Stimulated activated CD8-positive, alpha-beta memory T cell treated with anti-CD3 and anti-CD28 coated beads, Interleukin-2, amount 100 ng/mL, for 48 hours (primary cell): ENCODE results near the gene MYO1B.

Experiments used
- DNase-seq, 2 donors: peaks; one replicate each; pipeline ENCODE4 v3.0.0-alpha.2; 2020; ENCODE audit warnings: low read depth in 2 of 2

MYO1B gene

DNA sequence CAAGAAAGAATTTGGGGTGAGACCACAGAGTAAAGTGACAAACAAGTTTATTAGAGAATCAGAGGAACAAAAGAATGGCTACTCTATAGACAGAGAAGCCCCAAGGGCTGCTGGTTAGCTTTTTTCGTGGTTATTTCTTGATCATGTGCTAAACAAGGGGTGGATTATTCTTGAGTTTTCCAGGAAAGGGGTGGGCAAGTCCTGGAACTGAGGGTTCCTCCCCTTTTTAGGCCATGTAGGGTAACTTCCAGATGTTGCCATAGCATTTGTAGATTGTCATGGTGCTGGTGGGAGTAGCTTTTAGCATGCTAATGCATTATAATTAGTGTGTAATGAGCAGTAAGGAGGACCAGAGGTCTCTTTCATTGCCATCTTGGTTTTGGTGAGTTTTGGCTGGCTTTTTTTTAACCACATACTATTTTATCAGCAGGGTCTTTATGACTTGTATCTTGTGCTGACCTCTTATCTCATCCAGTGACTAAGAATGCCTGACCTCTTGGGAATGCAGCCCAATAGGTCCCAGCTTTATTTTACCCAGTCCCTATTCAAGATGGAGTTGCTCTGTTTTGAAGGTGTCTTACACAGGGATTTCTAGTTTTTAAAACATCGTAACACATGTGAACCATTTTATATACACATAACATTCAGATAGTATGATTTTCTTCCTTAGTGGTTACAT lies 77.8 kb downstream of the MYO1B start:
- DNase-seq = no peak

DNA sequence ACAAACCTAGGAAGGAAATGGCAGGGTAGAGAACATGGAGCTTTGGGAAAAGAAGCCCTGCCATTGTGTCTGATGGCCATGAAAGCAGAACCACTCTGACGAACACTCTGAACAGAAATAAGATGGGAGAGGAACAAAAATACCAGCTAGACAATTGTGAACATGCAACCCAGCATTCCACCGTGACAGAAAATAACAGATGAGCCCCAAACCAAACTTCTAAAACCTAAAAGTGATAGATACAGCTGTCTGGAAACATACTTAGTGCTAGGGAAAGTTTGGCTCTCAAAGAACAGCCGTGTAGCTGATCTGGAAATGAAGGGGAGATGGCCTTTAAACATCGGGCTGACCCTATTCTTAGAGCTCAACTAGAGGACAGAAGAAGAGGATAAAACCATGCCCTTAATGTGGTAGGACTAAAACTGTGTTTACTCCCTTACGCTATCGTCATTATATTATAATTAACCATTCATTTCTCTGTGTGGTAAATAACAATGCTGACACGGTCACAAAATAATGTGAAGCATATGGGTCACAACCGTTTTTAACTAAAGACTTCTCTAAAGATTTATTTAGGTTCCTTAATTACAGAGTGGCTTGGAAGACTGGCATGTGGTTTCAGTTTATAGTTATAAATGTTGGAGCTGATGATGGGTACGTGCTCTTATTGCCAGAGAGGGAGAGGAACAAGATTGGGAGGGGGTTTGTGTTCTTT lies 80.6 kb downstream of the MYO1B start:
- no peak for DNase-seq

DNA sequence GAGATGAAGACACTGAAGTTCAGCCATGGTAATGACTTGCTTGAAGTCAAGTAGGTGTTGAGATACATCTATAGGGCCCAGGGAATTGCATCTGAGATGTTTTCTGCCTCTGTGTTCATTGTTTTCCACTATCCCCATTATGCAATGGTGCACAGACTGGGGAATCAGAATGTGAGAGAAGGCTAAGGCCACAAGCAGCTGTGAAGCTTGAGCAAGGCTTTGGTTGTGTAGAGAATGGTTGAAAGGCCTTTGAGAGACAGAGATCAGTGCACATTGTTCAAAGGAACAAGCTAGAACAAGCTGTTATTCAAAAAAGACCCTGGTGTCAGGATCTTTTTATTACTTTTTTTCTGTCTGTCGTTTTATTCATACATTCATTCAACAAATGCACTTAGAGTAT lies 82.3 kb downstream of the MYO1B start:
- DNase-seq = no peak

DNA sequence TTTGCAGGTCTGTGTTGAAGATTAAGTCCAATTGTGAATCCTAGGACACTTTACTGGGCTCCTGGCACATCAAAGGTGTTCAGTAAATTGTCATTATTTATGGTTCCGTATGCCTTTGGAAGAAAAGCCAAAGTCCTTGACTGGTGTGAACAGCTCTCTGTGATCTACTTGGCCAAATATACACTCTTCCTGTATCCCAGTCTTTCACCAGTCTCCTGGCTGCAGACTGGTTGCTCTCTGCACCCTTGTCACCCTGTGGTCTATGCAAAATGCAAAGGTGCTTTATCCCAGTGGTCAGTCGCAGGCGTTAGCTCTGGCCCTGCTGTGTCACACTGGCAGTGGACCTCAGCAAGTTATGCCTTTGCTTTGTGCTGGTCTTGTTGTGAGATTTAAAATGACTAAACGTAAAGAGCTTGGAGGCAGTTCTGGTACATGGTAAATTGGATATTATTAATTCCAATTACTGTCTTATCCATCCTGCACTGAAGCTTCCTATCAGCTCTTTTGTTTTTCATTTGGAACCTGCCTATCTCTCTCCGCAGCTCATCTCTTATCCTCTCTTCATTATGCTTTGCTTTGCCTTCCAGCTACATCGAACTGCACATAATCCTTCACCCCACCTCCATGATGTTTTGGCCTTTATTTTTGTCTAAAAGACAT lies 83.1 kb downstream of the MYO1B start:
- DNase-seq = no peak

DNA sequence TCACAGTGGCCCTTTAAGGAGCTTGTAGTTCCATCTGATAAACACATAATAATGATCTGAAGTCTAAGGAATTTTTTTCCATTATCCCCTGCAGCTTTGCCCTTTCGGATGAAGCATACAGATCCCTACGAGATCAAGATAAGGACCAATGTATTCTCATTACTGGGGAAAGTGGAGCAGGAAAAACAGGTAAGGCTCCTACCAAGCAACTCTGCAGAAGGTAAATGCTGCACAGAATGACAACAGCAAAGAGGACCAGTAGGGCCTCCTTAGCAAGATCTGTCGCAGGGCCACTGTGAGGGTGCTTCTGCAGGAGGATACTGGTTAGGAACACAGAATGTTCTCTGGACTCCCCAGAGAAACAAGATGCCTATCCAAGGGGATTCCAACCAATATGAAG lies 84.6 kb downstream of the MYO1B start:
- DNase-seq = no peak

GRCh38 chr2:191333911-191334357 lies 88.7 kb downstream of the MYO1B start:
- DNase-seq = no peak

DNA sequence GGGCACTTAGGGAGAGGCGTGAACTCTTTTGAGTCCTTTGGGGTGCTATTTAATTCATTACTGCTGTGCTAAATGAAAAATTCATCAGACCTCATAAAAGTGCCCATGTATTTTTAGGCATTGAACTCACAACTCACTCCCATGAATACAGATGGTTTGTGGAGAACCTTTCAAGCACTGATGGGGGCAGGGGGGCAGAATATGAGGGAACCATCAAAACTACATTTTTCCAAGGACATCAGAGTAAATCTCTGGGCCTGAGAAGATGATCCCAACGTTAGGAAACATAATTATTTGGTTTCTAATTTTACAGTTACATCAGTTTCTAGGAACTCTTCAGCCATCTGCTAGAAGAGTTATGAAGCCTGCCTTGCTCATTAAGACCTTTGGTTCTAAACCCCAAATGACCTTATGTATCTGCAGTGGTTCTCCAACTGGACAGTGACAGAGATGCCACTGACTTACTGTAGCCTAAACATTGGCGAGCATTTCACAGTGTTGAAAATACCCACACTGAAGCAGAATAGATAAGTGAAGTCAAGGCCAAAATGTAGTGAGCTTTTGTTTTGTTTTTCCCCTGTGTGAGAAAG lies 90.8 kb downstream of the MYO1B start:
- no peak for DNase-seq

DNA sequence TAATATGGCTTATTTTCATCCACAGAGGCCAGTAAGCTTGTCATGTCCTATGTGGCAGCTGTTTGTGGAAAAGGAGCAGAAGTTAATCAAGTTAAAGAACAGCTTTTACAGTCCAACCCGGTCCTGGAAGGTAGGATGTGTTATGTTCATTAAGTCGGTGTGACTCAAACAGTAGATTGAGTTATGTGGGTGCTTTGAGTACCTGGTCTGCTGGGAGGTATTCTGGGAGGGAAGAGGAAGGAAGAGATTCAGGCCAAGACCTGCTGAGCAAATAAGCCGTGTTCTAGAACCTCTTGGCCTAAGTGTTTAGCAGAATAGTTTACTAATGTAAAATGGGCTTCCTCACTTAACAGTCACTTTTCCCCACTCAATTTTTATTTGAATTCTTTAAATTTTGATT lies 96.2 kb downstream of the MYO1B start:
- no peak for DNase-seq

GRCh38 chr2:191343796-191344338 lies 98.7 kb downstream of the MYO1B start:
- no peak for DNase-seq

GRCh38 chr2:191345788-191346187 lies 100.6 kb downstream of the MYO1B start:
- DNase-seq = no peak

GRCh38 chr2:191347154-191347553 lies 102.0 kb downstream of the MYO1B start:
- DNase-seq = no peak

DNA sequence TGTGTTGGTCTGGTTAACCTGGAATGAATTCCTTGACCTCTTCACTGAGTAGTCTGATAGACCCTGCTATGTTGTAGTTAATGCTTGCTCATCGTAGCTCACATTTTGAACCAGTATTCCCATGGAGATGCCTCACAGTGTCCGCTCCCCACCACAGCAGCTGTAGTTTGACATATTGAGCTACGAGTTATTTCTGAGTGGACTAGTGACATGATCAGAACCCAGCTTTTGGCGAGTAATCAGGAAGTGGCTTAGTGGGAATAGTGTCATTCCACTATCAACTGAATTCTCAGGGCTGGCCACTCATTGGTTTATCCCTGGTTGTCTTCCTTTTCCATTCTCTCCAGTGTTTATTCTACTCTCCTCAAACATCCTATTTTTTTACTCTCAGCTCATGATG lies 102.7 kb downstream of the MYO1B start:
- DNase-seq = no peak

DNA sequence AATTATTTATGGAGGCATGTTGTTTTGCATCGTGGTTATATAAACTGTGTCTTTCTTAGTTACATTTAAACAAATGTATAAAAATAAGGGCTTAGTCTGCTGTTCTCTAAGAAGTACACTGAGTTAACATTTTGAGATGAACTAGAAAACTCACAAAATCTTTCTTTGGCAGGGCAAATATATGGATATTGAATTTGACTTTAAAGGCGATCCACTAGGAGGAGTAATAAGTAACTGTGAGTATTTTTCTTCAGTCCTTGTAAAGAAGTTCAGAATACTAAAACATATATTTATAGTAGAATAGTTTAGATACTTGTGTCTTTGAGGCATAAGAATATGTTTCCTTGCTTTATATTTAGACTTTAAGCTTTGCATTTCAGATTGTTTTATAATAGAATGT lies 104.8 kb downstream of the MYO1B start:
- no peak for DNase-seq

DNA sequence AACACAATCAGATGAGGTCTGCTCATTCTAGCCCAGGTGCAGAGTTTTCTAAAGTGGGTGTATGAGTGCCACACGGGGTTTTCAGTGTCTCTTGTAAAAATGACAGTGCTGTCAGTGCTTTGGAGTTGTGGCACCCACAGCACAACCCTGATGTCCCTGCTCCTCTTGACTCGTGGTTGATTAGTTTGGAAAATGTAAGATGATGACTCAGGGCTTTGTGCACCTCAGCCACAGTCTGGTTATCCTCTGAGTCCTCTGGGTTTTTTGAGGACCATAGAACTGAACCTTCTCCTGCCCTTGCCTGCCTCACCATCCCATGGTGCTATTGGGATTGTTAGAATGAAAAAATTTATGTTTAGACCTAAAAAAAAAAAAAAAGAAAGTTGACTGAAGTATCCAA lies 105.6 kb downstream of the MYO1B start:
- DNase-seq = no peak

DNA sequence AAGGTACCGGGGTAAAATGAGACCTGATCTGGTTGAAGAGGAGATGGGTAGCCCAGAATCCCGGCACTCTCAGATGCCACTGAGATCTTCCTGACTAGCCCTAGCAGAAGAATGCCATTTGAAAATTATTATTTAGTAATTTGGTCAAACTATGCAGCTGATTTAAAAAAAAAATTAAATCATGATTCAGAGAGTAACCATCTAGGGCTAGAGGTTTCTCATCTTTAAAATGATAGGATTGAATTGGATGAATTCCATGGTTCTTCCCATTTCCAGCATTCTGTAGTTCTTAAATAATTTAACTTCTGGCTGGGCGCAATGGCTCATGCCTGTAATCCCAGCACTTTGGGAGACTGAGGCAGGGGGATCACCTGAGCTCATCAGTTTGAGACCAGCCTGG lies 106.1 kb downstream of the MYO1B start:
- DNase-seq = no peak

- no peak for DNase-seq
These were observed 106.7 kb downstream of the MYO1B start for GRCh38 chr2:191351921-191352320.

- no peak for DNase-seq
These were observed 107.3 kb downstream of the MYO1B start for GRCh38 chr2:191352536-191352935.

DNA sequence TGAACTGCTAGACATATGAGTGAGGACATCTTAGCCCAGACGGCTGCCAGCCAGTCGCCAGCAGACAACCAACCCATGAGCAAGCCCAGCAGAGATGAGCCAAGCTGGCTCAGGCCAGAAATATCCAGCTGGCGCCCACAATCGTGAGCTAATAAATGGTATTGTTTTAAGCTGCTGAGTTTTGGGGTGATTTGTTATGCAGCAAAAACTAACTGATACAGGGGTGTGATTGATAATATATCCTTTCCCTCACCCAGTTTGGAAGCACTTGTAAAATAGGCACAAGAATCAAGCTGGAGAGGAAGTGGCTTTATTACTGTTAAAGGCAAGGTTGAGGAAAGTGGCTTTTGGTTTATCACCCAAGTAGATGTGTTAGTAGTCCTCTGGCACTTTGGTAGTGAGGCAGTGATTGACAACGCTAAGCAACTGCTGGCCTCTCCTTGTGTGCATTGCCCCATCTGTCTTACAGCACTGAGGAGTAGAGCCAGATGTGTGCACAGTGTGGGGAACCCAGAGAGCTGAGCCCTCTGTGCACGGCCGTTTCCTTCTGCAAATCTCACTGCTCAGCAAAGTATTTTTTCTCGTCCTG lies 110.1 kb downstream of the MYO1B start:
- no peak for DNase-seq

DNA sequence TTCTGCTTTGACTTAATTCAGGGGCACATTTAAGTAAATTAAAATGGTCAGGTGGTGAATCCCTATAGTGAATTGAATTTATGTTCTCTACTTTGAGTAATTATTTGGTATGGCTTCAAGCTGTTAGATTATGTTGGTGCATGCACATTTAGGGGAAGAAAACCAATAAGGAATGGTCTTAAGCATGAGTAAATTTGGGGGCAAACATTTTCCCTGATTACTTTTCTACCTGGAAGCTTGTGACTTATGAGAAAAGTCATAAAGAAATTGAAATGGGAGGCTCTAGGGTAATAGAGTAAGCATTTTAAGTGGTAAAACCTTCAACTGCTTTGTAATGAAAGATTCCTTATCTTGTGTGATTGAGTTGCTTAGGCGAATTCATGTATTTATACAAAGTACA lies 112.5 kb downstream of the MYO1B start:
- DNase-seq = no peak

DNA sequence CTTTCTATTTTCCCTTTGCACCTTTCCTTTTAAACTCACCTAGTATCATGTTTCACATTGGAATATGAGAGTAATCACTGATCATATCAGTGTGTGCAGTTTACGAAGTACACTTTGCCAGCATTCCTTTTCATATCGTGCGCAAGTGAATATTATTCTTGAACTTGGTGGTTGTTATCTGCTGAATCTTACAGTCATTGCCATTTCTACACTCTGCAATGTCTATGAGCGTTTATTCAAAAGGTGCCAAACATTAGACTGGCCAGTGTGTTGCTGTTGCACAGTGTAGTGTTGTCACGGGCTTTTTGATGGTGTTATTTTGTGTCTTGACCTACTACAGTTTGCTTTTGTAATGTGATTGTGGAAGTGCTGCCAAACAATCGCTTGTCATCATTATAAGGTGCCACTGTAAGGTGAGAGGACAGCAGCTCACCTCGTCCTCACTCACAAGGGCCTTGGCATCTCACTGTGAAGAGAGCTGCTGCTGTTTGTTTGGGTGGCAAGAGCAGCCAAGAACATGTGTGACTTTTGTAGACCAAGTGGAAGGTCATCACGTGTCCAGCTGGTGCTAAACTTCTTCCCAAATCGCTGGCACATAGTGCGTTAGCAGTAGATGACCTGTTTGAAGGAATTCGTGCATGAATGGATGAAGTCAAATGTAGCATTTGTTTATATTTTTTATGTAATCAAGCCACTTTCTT lies 113.3 kb downstream of the MYO1B start:
- DNase-seq = no peak

GRCh38 chr2:191359133-191359532 lies 113.9 kb downstream of the MYO1B start:
- DNase-seq = no peak
